ENCODE data around the gene SELENOO.

- TF ChIP-seq JUNB (CRISPR knock-in tag; IDR thresholded peaks at IDR 0.05; ENCODE audit: borderline replicate concordance): no peak
- TF ChIP-seq E2F5 (CRISPR knock-in tag; conservative IDR thresholded peaks at IDR 0.05): no peak
- no peak for TF ChIP-seq ATF7 (IDR thresholded peaks at IDR 0.05)
- no peak for TF ChIP-seq ATF7 (CRISPR knock-in tag; IDR thresholded peaks at IDR 0.05)
- TF ChIP-seq TCF7 (IDR thresholded peaks at IDR 0.05; ENCODE audit: low read depth): no peak
- no peak for TF ChIP-seq POLR2A (IDR thresholded peaks at IDR 0.05; ENCODE audit: insufficient read depth in 1 of 2, low read depth in 2 of 2, low read length in 2 of 2)
- peak; percentile 71 for TF ChIP-seq CTCF (CRISPR knock-in tag; IDR thresholded peaks at IDR 0.05)
- no peak for TF ChIP-seq ZNF274 (CRISPR knock-in tag; IDR thresholded peaks at IDR 0.05)
- TF ChIP-seq MTF1 (CRISPR knock-in tag; IDR thresholded peaks at IDR 0.05): no peak
- no peak for TF ChIP-seq BRCA1 (CRISPR knock-in tag; IDR thresholded peaks at IDR 0.05)
These were observed 49.0 kb upstream of the SELENOO start for GRCh38 chr22:50151571-50152537.

All from HepG2 (cell line).